Left ventricle myocardium superior (tissue), 1 donor: ENCODE data around the gene CD276. TPM values are rescaled to one million over a fixed set of nuclear protein-coding genes. Genes with fewer than 3 reads are reported as not detected.
"Not testable (repeated sequence)": the region's sequence is repeated elsewhere in the genome, so short reads cannot be mapped to it uniquely, and the experiment has no call there.

Experiments used
- ATAC-seq: fragments of 200-7000 bp; cut with Tn5 transposase; one replicate; pipeline ENCODE4 v1.9.1; 2020; ENCODE audit warnings: mild to moderate bottlenecking, moderate library complexity
- DNase-seq: peaks from one replicate; pipeline ENCODE4 v3.0.0-alpha.2; 2020
- intact Hi-C: fragments of 100-400 bp; cut with micrococcal nuclease; formaldehyde crosslinking; loops from one replicate; pipeline ENCODE4 v1.11.0; 2022
- long read RNA-seq: library from polyadenylated mRNA; unstranded; transcript quantifications from one replicate; pipeline ENCODE4 v2.0.0, GENCODE V29; 2021
- total RNA-seq: library from RNA; stranded (reverse); fragmentation: NEBNext Ultra II Directional; extraction: Animal tissue kit (Norgen Biotek cat#: 25700); gene quantifications from one replicate; pipeline ENCODE4 v1.2.1, GENCODE V29; 2021
- donor health status: DM: no; HTN: yes; CAD: no; lungs with severe emphysema.

The CD276 gene
- 39.0 TPM for total RNA-seq
- long read RNA-seq, transcript CD276-202 (10 exons, 3,469 nt): major isoform, 8 of 21 reads
- long read RNA-seq, partial matches to known transcripts: 2 of 21 reads
- long read RNA-seq, other reads (novel, unspliced or antisense): 11 of 21 reads

DNA sequence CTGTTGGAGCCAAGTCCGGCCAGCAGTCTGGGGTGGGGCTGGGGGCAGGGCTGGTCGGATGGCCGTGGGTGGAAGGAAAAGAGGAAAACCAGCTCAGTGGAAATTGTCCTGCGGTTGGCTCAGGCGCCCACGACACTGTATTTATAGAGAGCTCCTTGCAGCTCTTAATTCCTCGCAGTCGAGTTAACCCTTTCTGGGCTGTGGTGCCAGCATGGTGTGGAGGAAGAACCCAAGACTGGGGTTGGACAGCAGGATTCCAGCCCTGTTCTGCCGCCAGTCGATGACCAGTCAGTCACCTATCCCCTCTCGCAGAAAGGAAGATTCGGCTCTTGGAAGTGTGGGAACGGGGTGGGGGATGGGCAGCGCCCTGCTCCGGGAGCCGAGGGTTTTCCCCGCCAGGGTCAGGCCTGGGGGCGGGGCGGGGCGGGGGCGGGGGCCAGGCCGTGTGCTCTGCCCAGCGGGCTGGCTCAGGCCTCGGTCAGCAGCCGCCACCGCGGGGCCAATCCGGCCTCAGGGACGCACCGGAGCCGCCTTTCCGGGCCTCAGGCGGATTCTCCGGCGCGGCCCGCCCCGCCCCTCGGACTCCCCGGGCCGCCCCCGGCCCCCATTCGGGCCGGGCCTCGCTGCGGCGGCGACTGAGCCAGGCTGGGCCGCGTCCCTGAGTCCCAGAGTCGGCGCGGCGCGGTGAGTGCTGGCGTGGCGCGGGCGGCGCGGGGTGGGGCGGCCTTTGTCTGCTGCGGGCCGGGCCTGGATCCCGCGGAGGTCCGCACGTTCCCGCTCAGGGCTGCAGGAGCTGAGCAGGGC is at the start of gene CD276:
TSS of gene CD276 (plus strand) at position 607 of the 804 bp plus-strand sequence. CDS start 15,257 bp downstream, outside the sequence.
- peak; percentile 91 for ATAC-seq
- intact Hi-C loops: no loop called here
- DNase-seq: peak; percentile 91

DNA sequence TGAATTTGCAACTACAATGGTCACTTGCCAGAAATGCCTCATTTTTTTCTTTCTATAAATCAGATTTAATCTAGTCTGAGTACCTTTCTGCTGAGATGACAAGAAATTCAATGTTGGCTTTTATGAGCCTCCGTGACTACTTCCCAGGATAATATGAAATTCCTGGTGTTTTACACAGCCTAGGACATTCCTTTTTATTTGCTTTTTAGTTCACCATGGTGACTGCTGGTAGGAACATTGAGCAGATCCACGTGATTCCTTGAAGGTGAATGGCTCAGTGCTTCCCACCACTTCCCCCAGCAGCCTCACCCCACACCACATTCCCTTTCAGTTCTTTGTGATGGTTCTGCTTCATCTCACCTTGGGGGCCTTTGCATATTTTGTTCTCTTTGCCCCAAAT is 46.7 kb upstream of the CD276 start:
- intact Hi-C loops: loop anchor here (5.0 kb wide), 2 partner anchors 65 to 75 kb away; no protein-coding TSS in a partner anchor
- ATAC-seq (no peak), DNase-seq (no peak)

DNA sequence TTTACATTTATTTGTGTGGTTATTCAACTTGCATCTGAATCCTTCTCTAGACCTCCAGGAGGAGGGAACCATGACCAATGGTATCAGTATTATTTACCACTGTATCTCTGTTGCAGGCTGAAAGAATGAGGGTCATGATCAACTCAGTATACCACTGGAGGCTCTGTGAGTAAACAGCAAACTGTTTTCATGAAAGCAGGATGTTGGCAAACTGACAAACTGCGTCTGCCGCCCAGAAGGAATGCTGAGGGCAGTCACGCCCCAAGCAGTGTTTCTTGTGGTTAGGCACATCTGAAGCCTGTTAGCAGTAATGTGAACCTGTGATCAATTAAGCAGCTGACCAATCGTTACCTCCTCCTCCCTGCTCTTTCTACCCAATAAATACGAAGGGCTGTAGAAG is 44.7 kb upstream of the CD276 start:
- DNase-seq, ATAC-seq: not testable (repeated sequence)
- intact Hi-C loops: loop anchor here (5.0 kb wide), 2 partner anchors 63 to 77 kb away; no protein-coding TSS in a partner anchor

GRCh38 chr15:73647259-73648013 is 36.7 kb upstream of the CD276 start:
- DNase-seq (no peak), ATAC-seq (no peak)
- intact Hi-C loops: no loop called here

DNA sequence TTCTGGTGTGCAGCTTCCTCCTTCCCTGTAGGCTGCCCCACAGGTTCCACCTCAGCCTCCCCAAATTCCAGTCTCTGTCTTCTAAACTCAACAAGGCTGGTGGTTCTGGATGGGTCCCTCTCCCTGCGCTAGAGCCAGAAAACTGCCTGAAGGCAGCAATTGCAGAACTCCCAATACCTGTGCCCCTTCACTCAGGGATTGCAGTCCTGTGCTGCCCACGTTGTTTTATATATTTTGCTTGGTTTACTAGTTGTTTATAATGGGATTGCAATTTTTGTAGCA is 36.2 kb upstream of the CD276 start:
- ATAC-seq (no peak), DNase-seq (no peak)
- intact Hi-C loops: no loop called here

DNA sequence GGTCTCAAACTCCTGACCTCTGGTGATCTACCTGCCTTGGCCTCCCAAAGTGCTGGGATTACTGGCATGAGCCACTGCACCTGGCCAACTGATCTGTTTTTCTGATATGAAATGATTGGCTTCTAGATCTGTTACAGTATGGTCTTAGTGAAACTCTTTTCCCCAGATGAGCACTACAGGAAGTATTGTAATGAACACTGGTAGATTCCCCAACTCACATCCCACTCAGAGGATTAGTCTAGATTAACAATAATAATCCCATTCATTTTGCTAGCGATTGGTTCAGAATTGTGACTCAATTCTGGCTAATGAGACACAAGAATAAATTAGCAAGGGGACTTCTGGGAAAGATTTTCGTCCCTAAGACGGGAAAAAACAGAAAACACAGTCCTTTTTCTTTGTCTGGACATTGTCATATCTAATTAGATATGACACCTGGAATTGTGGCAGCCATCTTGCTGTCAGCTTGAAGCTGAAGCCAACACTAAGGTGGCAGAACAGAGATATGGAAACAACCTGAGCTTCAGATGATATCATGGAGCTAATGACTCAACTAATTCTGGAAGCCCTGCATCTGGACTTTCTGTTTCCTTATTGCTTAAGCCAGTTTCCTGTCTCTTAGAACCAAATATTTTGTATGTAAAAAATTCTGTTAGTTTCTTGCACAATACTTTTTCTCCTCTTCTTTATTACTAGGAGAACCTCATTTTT is 33.6 kb upstream of the CD276 start:
- DNase-seq (no peak), ATAC-seq (peak; percentile 34)
- intact Hi-C loops: no loop called here

DNA sequence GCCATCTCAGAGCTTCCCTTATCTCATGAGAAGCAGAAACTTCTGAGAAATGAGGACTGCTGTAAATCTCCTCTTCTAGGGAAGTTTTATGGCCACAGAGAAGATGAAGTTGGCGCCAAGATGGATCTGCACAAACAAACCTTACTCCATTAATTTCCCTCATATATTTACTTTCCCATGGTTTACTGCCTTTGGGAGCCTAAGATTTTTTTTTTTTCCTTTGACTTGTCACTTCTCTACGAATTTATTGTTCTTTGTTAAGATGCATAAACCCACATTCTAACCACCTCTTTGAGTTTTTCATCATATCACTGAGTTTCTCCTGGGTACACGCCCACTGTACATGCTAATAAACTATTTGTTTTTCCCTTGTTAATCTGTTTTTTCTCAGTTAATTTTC is 29.5 kb upstream of the CD276 start:
- intact Hi-C loops: no loop called here
- ATAC-seq (no peak), DNase-seq (no peak)

GRCh38 chr15:73655724-73656123 is 28.5 kb upstream of the CD276 start:
- intact Hi-C loops: no loop called here
- ATAC-seq: no peak
- no peak for DNase-seq

- intact Hi-C loops: no loop called here
These were observed 25.5 kb upstream of the CD276 start for GRCh38 chr15:73658645-73659044.

DNA sequence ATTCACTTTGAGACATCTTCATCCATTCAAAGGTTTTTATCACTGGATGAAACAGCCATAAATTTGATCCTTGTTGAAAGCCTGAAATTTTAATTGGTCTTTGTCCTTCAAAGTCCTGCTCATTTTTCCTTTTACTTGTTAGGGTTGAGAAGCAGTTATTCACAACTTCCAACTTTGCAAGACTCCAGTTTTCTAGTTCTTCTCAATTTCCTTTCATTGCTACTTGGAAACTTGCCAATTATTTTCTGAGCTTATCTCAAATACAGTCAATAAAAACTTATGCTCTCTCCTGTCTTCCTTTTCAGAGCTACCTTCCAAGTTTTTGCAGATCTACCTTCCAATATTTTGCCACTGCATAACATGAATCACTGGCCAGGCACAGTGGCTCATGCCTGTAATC is 23.7 kb upstream of the CD276 start:
- ATAC-seq: no peak
- no peak for DNase-seq
- intact Hi-C loops: no loop called here

More at GRCh38 chr15:73658645-73659044, 25.5 kb upstream of the CD276 start:
- ATAC-seq (no peak), DNase-seq (no peak)

- ATAC-seq: no peak
- no peak for DNase-seq
- intact Hi-C loops: no loop called here
These were observed 9.6 kb upstream of the CD276 start for GRCh38 chr15:73674587-73674986.

DNA sequence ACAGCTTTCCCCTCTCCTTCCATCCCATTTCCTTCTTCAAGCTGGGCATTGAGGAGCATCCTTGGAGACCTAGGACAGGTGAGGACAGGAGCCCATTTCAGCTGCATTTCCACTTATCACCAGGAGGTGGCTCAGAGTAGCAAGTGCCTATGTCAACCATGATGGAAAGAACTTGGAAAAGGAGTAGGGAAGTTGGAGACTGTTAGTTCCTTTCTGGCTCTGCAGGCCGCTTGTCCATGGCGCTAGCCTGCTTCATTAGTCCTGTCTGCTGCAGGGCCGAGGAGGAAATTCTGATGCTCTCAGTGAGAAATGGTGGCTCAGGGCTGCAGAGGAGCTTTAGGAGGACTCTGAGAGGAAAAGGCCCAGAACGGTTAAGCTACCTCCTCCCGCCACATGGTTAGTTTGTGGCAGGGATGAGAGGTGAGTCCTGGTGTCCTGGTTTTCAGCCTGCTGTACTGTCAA is 7.0 kb upstream of the CD276 start:
- DNase-seq (peak; percentile 57), ATAC-seq (peak; percentile 85)
- intact Hi-C loops: no loop called here

- DNase-seq: no peak
- ATAC-seq: no peak
- intact Hi-C loops: no loop called here
These were observed 6.5 kb upstream of the CD276 start for GRCh38 chr15:73677733-73678132.

- no peak for ATAC-seq
- intact Hi-C loops: no loop called here
- no peak for DNase-seq
These were observed 5.7 kb upstream of the CD276 start for GRCh38 chr15:73678498-73678897.

GRCh38 chr15:73679180-73679579 is 5.0 kb upstream of the CD276 start:
- intact Hi-C loops: no loop called here
- ATAC-seq (no peak), DNase-seq (no peak)

DNA sequence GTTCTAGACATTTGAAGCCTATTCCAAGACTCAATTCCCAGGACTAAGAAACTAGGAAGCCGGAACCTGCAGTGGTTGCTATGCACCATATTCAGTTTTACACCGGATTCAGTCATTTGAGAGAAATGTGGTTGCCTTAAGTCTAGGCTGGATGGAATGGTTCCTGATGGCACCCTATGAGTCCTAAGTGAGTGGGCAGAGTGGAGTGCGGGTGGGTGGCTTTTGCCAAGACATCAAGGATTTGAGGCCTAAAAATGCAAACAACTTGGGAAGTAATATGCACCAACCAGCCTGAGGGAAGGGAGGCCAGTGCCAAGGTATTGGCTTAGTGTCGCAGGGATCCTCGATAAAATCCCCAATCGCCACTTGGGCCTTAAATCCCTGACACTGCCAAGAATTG is 4.2 kb upstream of the CD276 start:
- ATAC-seq (no peak), DNase-seq (no peak)
- intact Hi-C loops: no loop called here

DNA sequence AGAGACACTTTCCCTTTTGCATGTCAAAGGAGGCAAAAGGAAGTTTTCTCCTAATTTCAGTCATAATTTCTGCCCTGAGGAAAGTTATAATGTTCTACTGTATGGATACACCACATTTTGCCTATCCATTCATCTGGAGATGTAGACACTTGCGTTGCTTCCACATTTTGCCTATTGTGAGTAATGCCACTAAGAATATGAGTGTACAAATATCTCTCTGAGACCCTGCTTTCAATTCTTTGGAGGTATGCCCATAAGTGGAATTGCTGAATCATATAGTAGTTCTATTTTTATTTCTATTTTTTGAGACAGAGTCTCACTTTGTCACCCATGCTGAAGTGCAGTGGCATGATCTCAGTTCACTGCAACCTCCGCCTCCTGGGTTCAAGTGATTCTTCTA is 3.6 kb upstream of the CD276 start:
- intact Hi-C loops: no loop called here

GRCh38 chr15:73681063-73681462 is 3.1 kb upstream of the CD276 start:
- ATAC-seq (no peak), DNase-seq (no peak)
- intact Hi-C loops: no loop called here

More for the DNA sequence above, 3.6 kb upstream of the CD276 start:
- no peak for ATAC-seq
- no peak for DNase-seq

GRCh38 chr15:73681856-73682599 is 2.2 kb upstream of the CD276 start:
- intact Hi-C loops: no loop called here
- DNase-seq: no peak
- ATAC-seq: no peak
